Measurements from ENCODE around the gene XIST.
"Not testable (repeated sequence)": the region's sequence is repeated elsewhere in the genome, so short reads cannot be mapped to it uniquely, and the experiment has no call there.

The XIST gene

DNA sequence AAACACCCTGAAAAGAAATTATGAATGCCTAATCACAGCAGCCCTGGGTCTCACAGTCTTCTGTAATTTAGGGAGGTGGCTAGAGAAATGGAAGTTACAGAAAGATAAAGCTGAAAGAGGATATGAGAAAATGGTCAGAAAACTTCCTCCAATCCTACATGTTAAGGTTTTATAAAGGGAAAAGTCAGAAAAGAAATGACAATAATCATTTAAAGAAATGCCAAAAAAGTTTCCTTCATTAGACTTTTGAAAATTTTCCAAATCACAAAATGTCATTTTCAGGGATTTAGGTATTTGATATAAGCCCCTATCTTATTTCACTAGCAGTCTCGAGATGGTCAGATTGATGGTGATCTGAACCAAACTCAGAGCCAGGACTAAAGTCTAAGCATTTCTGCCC lies 13.4 kb downstream of the XIST start:
- no peak for DNase-seq (ENCODE audit: low read depth)

- no peak for DNase-seq (ENCODE audit: low read depth)
Observed at GRCh38 chrX:73838123-73838522, 14.4 kb downstream of the XIST start.

DNA sequence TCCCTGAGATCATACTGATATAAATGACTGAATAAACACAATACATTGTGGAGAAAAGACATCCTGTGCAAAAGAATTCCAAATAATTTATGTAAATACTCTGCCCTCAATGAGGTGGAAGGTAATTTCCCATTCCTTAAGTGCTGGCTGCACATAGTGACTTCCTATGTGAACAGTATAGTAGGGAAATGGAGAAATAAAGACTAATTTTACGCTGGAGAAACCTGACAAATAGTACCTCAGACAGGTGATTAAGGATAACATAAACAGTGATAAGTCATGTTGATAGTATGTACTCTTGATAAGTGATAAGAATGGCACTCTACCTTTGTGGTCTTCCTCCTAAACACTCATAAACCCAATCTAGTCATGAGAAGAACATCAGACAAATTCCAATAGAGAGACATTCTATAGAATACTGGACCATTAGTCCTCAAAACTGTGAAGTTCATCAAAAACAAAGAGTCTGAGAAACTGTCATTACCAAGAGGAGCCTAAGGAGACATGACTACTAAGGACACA lies 15.5 kb downstream of the XIST start:
- no peak for DNase-seq (ENCODE audit: low read depth)

DNA sequence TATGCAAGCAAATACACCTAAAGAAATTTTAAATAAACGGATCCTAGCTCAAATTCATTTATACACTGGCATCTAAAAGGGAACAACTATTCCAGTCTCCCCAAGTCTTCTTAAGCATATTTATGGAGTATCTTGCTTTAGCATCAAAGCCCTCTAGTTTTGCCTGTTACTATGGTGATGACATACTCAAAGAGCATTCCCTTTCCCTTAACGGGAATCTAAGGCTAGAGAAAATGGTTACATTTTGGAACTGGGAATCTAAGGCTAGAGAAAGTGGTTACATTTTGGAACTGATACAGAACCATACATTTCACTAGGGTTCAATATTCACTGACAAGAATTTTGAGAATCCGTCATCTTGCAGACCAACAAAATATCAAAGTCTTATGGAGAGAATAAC lies 18.3 kb downstream of the XIST start:
- no peak for DNase-seq (ENCODE audit: low read depth)

- DNase-seq (ENCODE audit: low read depth) = no peak
Observed at GRCh38 chrX:73832319-73832718, 20.2 kb downstream of the XIST start.

DNA sequence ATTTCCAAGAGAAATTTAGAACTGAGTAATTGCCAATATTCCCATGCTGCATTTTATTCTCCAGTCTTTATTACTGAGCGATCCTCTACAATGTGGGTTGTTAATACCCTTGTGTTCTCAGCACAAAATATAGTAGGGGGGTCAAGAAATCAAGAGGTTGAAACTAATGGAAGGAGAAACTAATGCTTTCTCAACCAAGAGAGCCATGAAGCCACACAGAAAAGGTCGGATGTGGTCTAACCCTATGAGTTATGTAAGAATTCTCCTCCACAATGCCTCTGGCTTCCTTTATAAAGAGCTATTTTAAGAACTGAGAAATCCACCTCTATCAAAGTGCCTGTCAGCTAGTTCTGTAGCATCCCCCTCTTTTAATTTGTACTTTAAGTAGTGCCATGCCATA lies 21.0 kb downstream of the XIST start:
- no peak for DNase-seq (ENCODE audit: low read depth)

- no peak for DNase-seq (ENCODE audit: low read depth)
Observed at GRCh38 chrX:73830489-73831414, 21.8 kb downstream of the XIST start.

DNA sequence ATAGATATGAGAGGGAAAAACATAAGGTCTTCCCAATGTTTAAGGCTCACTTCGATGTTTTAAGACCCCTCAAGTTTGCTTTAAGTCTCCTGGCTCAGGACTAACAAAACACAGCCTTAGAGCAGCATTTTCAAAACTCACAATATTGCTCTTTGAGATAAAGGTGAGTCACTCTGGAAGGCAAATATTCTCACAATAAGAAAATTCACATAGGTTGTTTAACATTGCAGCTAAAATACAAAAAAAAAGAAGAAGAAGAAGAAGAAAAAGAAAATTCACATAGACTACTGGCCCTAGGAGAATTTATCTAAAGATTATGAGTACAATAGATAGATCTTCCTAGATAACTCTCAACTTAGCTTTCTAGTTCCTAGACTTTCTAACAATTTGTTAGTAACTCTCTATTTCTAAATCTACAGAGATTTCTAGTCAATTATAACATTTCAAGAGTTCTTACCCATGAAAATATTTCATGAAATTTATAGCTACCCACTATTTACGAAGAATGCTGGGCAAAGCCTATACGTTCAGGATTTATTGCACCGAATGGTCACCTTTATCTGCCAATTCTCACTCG lies 22.5 kb downstream of the XIST start:
- DNase-seq (ENCODE audit: low read depth) = no peak

DNA sequence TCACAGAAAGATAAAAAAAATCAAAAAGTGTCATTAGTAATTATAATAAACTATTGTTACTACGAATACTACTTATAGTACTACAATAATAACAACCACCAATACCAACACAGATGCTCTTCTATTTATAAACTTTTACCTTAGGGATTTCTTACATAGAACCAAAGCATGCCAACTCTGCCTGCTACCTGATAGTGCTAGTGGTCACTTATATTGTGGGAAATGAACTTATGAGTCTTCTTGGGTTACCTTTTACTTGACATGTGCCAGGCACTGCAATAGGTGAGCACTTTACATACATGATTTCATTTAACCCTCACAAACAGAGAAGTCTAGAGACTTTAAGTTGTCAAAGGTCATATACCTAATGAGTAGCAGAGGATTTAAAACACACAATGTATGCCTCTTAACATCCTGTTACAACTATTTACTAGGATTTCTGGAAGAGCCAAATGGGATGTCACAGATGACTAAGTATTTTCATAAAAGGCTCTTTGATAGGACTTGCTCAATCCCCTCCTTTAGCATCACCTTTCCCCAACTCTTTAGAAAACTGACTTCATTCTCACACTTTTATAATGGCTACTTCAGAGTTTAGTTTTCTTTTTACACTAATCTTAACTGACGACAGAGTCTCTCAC lies 24.3 kb downstream of the XIST start:
- no peak for DNase-seq (ENCODE audit: low read depth)

DNA sequence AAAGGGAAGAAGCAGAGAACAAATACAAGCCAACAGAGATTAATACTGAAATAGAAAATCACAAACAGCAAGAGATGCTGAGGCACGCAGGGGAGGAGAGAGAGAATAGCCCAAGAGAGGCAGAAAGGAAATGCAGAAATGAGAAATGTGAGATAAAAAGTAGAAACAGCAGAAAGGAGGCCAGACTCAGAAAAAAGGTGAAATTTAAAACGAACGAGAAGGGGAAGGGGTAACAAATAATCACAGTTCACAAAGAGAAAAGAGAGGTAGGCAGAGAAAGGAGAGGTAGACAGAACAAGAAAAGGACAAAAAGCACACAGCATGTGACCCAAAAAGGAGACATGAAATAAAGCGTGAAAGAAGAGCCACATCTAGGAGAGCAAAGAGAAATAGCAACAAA lies 25.1 kb downstream of the XIST start:
- DNase-seq (ENCODE audit: low read depth) = no peak

- no peak for DNase-seq (ENCODE audit: low read depth)
Observed at GRCh38 chrX:73826996-73827395, 25.5 kb downstream of the XIST start.

DNA sequence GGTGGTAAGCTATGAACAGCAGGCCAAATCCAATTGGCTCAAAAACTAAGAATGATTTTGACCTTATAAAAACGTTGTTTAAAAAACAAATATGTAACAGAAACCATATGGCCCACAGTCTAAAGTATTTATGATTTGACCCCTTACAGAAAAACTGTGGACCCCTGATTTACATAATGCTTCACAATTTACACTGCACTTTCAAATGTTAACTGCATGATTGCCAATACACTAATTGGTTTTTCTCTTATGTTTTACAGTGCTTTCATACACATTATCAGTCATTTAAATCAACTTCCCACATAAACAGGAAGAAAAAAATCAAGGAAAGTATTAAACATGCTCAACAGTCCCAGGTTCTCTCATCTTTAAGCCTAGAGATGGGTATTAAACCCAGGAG lies 26.9 kb downstream of the XIST start:
- DNase-seq (ENCODE audit: low read depth) = no peak

GRCh38 chrX:73823473-73824004 lies 29.0 kb downstream of the XIST start:
- DNase-seq (ENCODE audit: low read depth) = no peak

- no peak for DNase-seq (ENCODE audit: low read depth)
Observed at GRCh38 chrX:73822775-73823174, 29.7 kb downstream of the XIST start.

GRCh38 chrX:73821921-73822559 lies 30.5 kb downstream of the XIST start:
- no peak for DNase-seq (ENCODE audit: low read depth)

DNA sequence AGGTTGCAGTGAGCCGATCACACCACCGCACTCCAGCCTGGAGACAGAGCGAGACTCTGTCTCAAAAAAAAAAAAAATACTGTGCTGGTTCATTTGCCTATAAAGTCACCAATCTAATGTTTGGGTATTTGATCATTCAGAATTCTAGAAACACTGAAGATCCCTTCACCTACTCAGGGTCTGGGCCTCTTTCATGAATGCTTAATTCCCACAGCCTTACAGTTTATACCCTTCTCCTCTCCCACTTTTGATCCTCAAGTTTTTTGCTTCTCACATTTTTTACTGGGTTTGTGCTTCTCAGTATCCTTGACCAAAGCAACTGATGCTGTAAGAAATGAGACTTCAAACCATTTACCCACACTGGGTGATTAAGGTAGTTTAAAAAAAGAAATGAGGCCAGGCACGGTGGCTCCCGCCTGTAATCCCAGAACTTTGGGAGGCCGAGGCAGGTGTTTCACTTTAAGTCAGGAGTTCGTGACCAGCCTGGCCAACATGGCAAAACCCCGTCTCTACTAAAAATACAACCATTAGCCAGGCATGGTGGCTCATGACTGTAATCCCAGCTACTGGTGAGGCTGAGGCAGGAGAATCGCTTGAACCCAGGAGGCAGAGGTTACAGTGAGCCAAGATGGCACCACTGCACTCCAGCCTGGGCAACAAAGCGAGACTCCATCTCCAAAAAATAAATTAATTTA lies 32.5 kb downstream of the XIST start:
- DNase-seq (ENCODE audit: low read depth) = not testable (repeated sequence)

DNA sequence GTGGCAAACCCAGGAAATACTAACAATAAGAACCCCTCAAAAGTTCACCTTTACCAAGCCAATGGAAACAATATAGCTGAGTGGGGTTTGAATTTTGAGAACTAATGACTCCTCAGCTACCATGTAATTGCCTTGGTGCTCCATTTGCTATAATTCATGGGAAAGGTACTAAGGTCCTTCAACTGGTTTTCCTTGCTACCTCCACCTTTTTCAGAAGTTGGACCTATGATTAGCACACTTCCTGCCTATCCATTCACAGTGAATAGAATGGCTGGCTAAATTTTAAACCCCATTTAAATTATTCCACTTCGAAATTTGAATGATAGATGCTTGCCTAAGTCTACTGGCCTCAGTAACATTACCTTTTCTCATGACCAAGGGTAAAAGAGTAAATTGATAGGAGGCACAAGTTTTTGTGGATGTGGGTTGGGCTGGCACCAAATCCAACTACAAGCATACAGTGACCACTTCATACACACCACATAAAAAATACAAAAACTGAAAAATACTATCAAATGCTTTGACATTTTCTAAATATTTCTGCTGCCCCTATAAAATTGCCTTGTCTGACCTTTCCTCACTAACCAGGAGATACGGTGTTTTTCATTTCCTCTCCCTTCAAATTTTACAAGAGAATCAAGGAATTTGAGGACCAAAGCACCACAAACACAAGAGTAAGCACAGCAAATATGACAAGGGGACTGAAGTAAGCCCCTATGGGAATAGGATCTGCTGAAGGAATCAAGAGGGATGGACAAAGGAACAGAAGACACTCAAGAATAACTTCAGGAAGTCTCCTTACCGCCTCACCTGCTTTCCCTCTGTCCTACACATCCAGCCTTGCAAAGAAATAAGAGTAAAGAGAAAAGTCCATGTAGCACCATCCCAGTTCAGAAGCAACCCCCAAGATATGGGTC lies 34.1 kb downstream of the XIST start:
- DNase-seq (ENCODE audit: low read depth) = no peak

DNA sequence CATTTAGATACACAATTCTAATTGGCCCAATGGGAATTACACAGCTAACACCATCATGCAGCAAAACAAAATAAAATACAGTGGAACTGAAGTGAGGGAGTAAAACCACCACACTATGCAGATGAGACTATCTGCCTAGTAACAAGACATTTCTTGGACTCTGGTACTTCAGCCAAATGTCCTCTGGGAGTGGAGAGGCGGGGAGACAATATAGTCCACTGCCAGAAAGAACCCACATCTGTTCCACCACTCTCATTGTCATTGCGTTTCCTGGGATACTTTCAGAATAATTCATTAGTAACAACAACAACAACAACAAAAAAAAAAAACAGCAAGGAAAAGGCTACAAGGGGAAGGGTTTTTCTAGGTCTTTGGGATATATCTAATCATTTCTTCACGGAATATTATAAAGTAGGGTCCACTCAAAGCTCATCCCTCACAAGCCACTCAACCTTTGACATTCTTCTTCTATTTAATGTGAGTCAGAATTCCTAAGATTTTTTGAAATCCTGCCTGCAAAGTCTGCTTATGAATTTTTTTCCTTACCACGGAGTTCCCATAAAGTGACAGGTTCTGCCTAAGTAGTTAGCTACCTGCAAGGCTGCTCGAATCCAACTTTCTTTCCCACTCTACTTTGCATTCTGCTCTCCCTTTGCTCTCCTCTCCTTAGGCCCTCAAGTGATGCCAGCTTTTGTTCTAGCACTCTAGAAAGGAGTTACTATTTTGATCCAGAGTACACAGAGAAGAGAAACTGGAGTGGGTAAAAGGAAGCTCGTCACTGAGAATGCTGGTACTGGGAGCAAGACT lies 34.9 kb downstream of the XIST start:
- no peak for DNase-seq (ENCODE audit: low read depth)

DNA sequence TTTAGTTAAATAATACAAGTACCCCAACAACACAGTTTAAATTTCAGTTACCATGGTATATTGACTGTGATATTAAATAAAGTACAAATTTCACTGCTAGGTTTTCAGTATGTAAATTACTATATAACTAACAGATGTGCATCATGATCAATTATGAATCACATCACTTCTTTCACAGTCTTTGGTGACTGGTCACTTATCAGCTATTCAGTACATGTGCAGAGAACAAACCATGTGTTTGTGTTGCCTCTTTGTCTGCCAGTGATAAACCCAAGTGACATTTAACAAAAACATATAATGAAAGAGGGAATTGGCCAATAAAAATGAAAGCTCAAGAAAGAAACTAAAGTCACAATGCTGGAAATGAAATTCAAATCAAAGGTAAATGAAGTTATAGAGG lies 40.3 kb downstream of the XIST start:
- no peak for DNase-seq (ENCODE audit: low read depth)

DNA sequence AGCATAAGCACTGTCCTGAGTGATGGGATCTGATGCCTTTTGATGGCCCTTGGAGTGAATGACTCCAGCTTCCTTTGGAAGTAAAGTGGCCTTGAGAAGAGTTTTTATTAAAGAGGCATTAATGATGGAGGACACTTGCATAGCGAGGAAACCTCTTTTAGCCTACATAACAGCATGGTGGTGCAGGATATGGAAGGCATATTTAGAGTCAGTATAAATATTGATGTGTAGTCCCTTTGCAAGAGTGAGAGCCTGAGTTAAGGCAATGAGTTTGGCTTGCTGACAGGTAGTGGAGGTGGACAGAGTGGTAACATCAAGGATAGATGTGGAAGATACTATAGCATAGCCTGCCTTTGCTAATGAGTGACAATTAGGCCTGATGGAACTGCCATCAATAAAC lies 48.4 kb downstream of the XIST start:
- not testable (repeated sequence) for DNase-seq (ENCODE audit: low read depth)
